ENCODE measurements around the gene CCNJ.

- TF ChIP-seq, protein P1, sequence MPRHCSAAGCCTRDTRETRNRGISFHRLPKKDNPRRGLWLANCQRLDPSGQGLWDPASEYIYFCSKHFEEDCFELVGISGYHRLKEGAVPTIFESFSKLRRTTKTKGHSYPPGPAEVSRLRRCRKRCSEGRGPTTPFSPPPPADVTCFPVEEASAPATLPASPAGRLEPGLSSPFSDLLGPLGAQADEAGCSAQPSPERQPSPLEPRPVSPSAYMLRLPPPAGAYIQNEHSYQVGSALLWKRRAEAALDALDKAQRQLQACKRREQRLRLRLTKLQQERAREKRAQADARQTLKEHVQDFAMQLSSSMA (CRISPR knock-in tag; IDR thresholded peaks at IDR 0.05), result no peak
- TF ChIP-seq POLR2AphosphoS2 (IDR thresholded peaks at IDR 0.05; ENCODE audit: low read length) (no peak), POLR2H (tag; IDR thresholded peaks at IDR 0.05; ENCODE audit: low read depth) (no peak), CBFA2T2 (conservative IDR thresholded peaks at IDR 0.05) (no peak), TCF7L2 (IDR thresholded peaks at IDR 0.05; ENCODE audit: low read depth, low read length) (no peak), NR1H2 (CRISPR knock-in tag; IDR thresholded peaks at IDR 0.05) (no peak)
- TF ChIP-seq, protein P2, sequence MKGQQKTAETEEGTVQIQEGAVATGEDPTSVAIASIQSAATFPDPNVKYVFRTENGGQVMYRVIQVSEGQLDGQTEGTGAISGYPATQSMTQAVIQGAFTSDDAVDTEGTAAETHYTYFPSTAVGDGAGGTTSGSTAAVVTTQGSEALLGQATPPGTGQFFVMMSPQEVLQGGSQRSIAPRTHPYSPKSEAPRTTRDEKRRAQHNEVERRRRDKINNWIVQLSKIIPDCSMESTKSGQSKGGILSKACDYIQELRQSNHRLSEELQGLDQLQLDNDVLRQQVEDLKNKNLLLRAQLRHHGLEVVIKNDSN (CRISPR knock-in tag; IDR thresholded peaks at IDR 0.05), result no peak
Observed at GRCh38 chr10:96107623-96108038, 64.2 kb downstream of the CCNJ start.

All from K562 (cell line).